ENCODE results near the gene VPS16.
"Not testable (repeated sequence)": the region's sequence is repeated elsewhere in the genome, so short reads cannot be mapped to it uniquely, and the experiment has no call there.

Gene VPS16

DNA sequence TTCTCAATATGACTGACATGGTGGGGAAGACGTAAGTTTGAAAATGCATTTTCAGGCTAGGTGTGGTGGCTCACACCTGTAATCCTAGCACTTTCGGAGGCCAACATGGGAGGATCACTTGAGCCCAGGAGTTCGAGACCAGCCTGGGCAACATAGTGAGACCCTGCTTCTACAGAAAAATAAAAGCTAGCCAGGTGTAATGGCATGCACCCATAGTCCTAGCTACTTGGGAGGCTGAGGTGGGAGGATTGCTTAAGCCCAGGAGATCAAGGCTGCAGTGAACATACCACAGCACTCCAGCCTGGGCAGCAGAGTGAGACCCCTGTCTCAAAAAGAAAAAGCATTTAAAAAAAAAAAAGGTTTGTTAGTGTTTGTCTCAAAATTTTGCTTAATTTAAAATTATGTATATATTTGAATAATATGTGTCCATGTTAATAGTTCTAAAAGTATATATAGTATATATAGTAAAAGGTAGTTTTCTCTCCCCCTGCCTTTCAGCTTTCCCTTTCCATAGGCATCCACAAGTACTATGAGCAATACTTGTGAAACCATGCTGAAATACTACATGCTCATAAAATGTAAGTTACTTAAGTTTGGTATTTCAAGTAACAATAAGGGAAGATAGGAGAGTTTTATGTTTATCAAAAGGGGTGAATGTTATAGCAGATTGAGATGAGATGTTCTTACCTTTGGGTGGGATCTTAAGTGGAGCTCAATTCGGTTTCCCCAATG, 47.8 kb downstream of the VPS16 start:
- Histone ChIP-seq H3K27ac (ENCODE audit: low read depth, low read length) (no peak overlapping the region), H3K27me3 (ENCODE audit: control insufficient read depth, insufficient read depth, low read length) (no peaks in the 10 kb centered on the region), H3K4me1 (ENCODE audit: control insufficient read depth, insufficient read depth, low read length) (no peaks in the 10 kb centered on the region), H3K9ac (ENCODE audit: low read length) (no peak overlapping the region), H3K4me3 (ENCODE audit: low read length) (no peak overlapping the region), H3K36me3 (ENCODE audit: control insufficient read depth, insufficient read depth, low read length) (no peaks in the 10 kb centered on the region)

DNA sequence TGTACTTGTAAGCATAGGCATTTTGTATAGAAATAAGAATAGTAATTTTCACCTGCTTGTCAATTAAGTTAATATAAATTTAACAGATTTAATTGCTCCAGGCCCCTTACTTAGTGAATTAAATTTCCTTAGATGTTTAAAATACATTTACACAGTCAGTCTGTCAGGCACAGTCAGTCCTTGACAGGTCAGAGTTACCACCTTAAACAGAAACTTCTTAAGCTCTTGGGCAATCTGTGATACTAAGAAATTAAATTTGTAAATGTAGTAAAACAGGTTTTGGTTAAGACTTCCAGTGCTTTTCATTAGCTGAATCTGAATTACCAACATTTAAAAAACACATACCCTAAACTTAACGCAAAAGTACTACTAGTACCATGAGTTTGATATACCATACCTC, 48.7 kb downstream of the VPS16 start:
- no peaks in the 10 kb centered on the region for H3K4me1 ChIP-seq (ENCODE audit: control insufficient read depth, insufficient read depth, low read length)
- no peak overlapping the region for H3K9ac ChIP-seq (ENCODE audit: low read length)
- H3K4me3 ChIP-seq (ENCODE audit: low read length) = no peak overlapping the region
- no peaks in the 10 kb centered on the region for H3K27me3 ChIP-seq (ENCODE audit: control insufficient read depth, insufficient read depth, low read length)
- H3K36me3 ChIP-seq (ENCODE audit: control insufficient read depth, insufficient read depth, low read length) = no peaks in the 10 kb centered on the region
- no peak overlapping the region for H3K27ac ChIP-seq (ENCODE audit: low read depth, low read length)

DNA sequence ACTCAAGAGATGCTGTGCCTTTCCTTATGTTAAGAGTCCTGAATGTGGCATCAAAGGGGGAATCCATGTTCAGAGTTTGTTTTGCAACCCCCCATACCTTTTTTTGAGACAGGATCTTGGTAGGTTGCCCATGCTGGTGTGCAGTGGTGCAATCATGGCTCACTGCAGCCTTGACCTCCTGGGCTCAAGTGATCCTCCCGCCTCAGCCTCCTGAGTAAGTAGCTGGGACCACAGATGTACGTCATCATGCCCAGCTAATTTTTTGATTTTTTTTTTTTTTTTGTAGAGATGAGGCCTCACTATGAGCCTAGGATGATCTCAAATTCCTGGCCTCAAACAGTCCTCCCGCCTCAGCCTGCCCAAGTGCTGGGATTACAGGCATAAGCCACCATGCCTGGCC, 49.3 kb downstream of the VPS16 start:
- H3K9ac ChIP-seq (ENCODE audit: low read length) = no peak overlapping the region
- no peaks in the 10 kb centered on the region for H3K36me3 ChIP-seq (ENCODE audit: control insufficient read depth, insufficient read depth, low read length)
- no peak overlapping the region for H3K27ac ChIP-seq (ENCODE audit: low read depth, low read length)
- no peaks in the 10 kb centered on the region for H3K27me3 ChIP-seq (ENCODE audit: control insufficient read depth, insufficient read depth, low read length)
- H3K4me1 ChIP-seq (ENCODE audit: control insufficient read depth, insufficient read depth, low read length) = no peaks in the 10 kb centered on the region
- H3K4me3 ChIP-seq (ENCODE audit: low read length) = no peak overlapping the region

DNA sequence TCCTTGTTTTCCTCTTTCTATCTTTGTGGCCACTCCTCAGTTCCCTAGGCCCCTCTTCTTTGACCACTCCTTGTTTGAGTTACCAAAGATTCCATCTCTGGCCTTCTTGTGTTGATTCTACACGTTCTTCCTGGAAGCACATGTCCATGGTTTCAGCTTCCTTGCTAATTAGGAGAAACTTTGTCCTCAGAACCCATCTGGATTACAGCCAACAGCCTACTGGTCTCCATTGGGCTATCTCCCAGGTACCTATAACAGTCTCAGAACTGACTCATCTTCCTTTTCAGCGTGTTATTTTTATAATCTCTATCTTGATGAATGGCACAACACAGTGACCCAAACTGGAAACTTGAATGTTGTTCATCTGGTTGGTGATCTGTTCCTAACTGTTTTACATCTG, 50.2 kb downstream of the VPS16 start:
- no peak overlapping the region for H3K4me3 ChIP-seq (ENCODE audit: low read length)
- H3K9ac ChIP-seq (ENCODE audit: low read length) = no peak overlapping the region
- H3K36me3 ChIP-seq (ENCODE audit: control insufficient read depth, insufficient read depth, low read length) = no peaks in the 10 kb centered on the region
- no peaks in the 10 kb centered on the region for H3K27me3 ChIP-seq (ENCODE audit: control insufficient read depth, insufficient read depth, low read length)
- H3K27ac ChIP-seq (ENCODE audit: low read depth, low read length) = no peak overlapping the region
- H3K4me1 ChIP-seq (ENCODE audit: control insufficient read depth, insufficient read depth, low read length) = no peaks in the 10 kb centered on the region

DNA sequence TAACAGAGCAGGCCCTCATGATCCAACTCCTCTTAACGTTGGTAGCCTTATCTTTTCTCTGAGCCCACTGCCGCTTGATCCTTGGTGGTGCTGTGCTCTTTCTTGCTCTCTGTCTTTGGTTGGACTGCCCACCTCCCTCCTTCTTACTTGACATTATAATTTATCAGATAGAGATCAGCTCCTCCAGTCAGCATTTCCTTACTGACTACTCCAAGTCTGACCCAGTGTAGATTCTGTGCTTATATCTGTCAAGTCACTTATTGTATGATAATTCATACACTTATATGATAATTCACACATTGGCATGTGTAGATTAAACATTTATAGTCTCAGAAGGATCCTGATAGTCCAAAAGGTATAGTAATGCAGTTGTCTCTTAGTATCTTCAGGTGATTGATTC, 50.8 kb downstream of the VPS16 start:
- Histone ChIP-seq H3K4me3 (ENCODE audit: low read length) (no peak overlapping the region), H3K36me3 (ENCODE audit: control insufficient read depth, insufficient read depth, low read length) (no peaks in the 10 kb centered on the region), H3K27ac (ENCODE audit: low read depth, low read length) (no peak overlapping the region)

DNA sequence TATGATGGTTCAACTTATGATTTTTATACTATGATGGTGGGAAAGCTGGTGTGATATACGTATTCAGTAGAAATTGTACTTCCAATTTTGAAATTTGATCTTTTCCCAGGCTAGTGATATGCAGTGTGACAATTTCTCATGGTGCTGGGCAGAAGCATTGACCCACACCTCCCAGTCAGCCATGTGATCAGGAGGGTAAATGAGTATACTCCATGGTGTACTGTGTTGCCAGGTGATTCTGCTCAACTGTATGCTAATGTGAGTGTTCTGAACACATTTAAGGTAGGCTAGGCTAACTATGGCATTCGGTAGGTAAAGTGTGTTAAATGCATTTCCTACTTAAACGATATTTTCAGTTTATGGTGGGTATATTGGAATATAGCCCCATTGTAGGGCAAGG, 51.8 kb downstream of the VPS16 start:
- H3K4me3 ChIP-seq (ENCODE audit: low read length) = no peak overlapping the region
- no peaks in the 10 kb centered on the region for H3K27me3 ChIP-seq (ENCODE audit: control insufficient read depth, insufficient read depth, low read length)
- no peak overlapping the region for H3K27ac ChIP-seq (ENCODE audit: low read depth, low read length)
- H3K4me1 ChIP-seq (ENCODE audit: control insufficient read depth, insufficient read depth, low read length) = no peaks in the 10 kb centered on the region
- H3K36me3 ChIP-seq (ENCODE audit: control insufficient read depth, insufficient read depth, low read length) = no peaks in the 10 kb centered on the region
- H3K9ac ChIP-seq (ENCODE audit: low read length) = no peak overlapping the region

More for the DNA sequence above, 50.8 kb downstream of the VPS16 start:
- Histone ChIP-seq H3K9ac (ENCODE audit: low read length) (no peak overlapping the region), H3K27me3 (ENCODE audit: control insufficient read depth, insufficient read depth, low read length) (no peaks in the 10 kb centered on the region), H3K4me1 (ENCODE audit: control insufficient read depth, insufficient read depth, low read length) (no peaks in the 10 kb centered on the region)

GRCh38 chr20:2894221-2894620, 53.7 kb downstream of the VPS16 start:
- no peaks in the 10 kb centered on the region for H3K27me3 ChIP-seq (ENCODE audit: control insufficient read depth, insufficient read depth, low read length)
- H3K36me3 ChIP-seq (ENCODE audit: control insufficient read depth, insufficient read depth, low read length) = no peaks in the 10 kb centered on the region
- H3K4me3 ChIP-seq (ENCODE audit: low read length) = no peak overlapping the region
- no peak overlapping the region for H3K27ac ChIP-seq (ENCODE audit: low read depth, low read length)
- no peaks in the 10 kb centered on the region for H3K4me1 ChIP-seq (ENCODE audit: control insufficient read depth, insufficient read depth, low read length)
- H3K9ac ChIP-seq (ENCODE audit: low read length) = no peak overlapping the region

- H3K36me3 ChIP-seq (ENCODE audit: control insufficient read depth, insufficient read depth, low read length); H3K27ac ChIP-seq (ENCODE audit: low read depth, low read length); H3K4me3 ChIP-seq (ENCODE audit: low read length); H3K4me1 ChIP-seq (ENCODE audit: control insufficient read depth, insufficient read depth, low read length); H3K27me3 ChIP-seq (ENCODE audit: control insufficient read depth, insufficient read depth, low read length); H3K9ac ChIP-seq (ENCODE audit: low read length): not testable (repeated sequence)
These were observed 54.6 kb downstream of the VPS16 start for GRCh38 chr20:2895154-2895553.

- Histone ChIP-seq H3K27ac (ENCODE audit: low read depth, low read length) (no peak overlapping the region), H3K27me3 (ENCODE audit: control insufficient read depth, insufficient read depth, low read length) (no peaks in the 10 kb centered on the region), H3K36me3 (ENCODE audit: control insufficient read depth, insufficient read depth, low read length) (no peaks in the 10 kb centered on the region), H3K4me3 (ENCODE audit: low read length) (no peak overlapping the region), H3K4me1 (ENCODE audit: control insufficient read depth, insufficient read depth, low read length) (no peaks in the 10 kb centered on the region), H3K9ac (ENCODE audit: low read length) (no peak overlapping the region)
These were observed 58.7 kb downstream of the VPS16 start for GRCh38 chr20:2899243-2899642.

- no peaks in the 10 kb centered on the region for H3K36me3 ChIP-seq (ENCODE audit: control insufficient read depth, insufficient read depth, low read length)
- no peaks in the 10 kb centered on the region for H3K27me3 ChIP-seq (ENCODE audit: control insufficient read depth, insufficient read depth, low read length)
- no peaks in the 10 kb centered on the region for H3K4me1 ChIP-seq (ENCODE audit: control insufficient read depth, insufficient read depth, low read length)
- H3K4me3 ChIP-seq (ENCODE audit: low read length) = no peak overlapping the region
- H3K9ac ChIP-seq (ENCODE audit: low read length) = no peak overlapping the region
- H3K27ac ChIP-seq (ENCODE audit: low read depth, low read length) = no peak overlapping the region
These were observed 60.5 kb downstream of the VPS16 start for GRCh38 chr20:2900845-2901592.

DNA sequence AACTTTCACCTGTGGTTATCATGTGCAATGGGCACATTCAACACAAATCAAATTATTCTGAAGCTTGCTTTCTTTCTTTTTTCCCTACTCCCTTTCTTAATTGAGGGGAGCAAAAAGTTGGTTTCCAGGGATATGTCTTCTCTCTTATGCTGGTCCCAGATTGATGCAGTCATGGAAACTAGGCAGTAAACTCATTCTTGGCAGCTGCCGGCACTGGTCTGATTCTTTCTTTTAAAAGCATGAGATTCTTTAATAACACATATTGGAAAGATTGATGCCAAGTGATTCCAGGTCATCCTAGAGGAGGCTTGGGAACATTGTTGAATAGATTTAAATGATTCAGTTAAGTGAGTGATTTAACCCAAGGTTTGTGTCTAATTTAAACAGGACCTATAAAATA, 61.7 kb downstream of the VPS16 start:
- H3K27ac ChIP-seq (ENCODE audit: low read depth, low read length) = no peak overlapping the region
- H3K9ac ChIP-seq (ENCODE audit: low read length) = no peak overlapping the region
- no peaks in the 10 kb centered on the region for H3K36me3 ChIP-seq (ENCODE audit: control insufficient read depth, insufficient read depth, low read length)
- H3K4me3 ChIP-seq (ENCODE audit: low read length) = no peak overlapping the region
- H3K27me3 ChIP-seq (ENCODE audit: control insufficient read depth, insufficient read depth, low read length) = no peaks in the 10 kb centered on the region
- no peaks in the 10 kb centered on the region for H3K4me1 ChIP-seq (ENCODE audit: control insufficient read depth, insufficient read depth, low read length)

DNA sequence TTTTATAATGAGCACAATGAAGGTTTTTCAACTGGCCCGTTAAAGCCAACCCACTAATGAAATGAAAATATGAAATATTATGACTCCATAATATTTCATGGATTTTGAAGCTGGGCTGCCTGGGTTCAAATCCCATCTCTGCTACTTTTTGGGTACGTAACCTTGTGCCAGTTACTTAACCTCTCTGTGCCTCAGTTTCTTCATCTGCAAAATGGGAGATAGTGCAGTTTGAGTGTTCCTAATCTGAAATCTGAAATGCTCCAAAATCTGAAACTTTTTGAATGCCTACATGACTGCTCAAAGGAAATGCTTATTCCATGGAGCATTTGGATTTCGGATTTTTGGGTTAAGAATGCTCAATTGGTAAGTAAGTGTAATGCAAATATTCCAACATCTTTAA, 62.3 kb downstream of the VPS16 start:
- Histone ChIP-seq H3K27me3 (ENCODE audit: control insufficient read depth, insufficient read depth, low read length) (no peaks in the 10 kb centered on the region), H3K36me3 (ENCODE audit: control insufficient read depth, insufficient read depth, low read length) (no peaks in the 10 kb centered on the region), H3K27ac (ENCODE audit: low read depth, low read length) (no peak overlapping the region), H3K4me3 (ENCODE audit: low read length) (no peak overlapping the region), H3K4me1 (ENCODE audit: control insufficient read depth, insufficient read depth, low read length) (no peaks in the 10 kb centered on the region), H3K9ac (ENCODE audit: low read length) (no peak overlapping the region)

GRCh38 chr20:2903686-2904085, 63.1 kb downstream of the VPS16 start:
- no peak overlapping the region for H3K27ac ChIP-seq (ENCODE audit: low read depth, low read length)
- no peaks in the 10 kb centered on the region for H3K36me3 ChIP-seq (ENCODE audit: control insufficient read depth, insufficient read depth, low read length)
- H3K27me3 ChIP-seq (ENCODE audit: control insufficient read depth, insufficient read depth, low read length) = no peaks in the 10 kb centered on the region
- H3K9ac ChIP-seq (ENCODE audit: low read length) = no peak overlapping the region
- no peaks in the 10 kb centered on the region for H3K4me1 ChIP-seq (ENCODE audit: control insufficient read depth, insufficient read depth, low read length)
- H3K4me3 ChIP-seq (ENCODE audit: low read length) = no peak overlapping the region
